Fibroblast of upper back skin (primary cell): Measurements from ENCODE around the gene NPTXR.
A peak's percentile ranks its signal among the peaks of the same experiment; 100 is the strongest.
"Not testable (repeated sequence)": the region's sequence is repeated elsewhere in the genome, so short reads cannot be mapped to it uniquely, and the experiment has no call there.

Experiments used
- DNase-seq: peaks from one replicate; pipeline ENCODE4 v3.0.0-alpha.2; 2013

Gene NPTXR

DNA sequence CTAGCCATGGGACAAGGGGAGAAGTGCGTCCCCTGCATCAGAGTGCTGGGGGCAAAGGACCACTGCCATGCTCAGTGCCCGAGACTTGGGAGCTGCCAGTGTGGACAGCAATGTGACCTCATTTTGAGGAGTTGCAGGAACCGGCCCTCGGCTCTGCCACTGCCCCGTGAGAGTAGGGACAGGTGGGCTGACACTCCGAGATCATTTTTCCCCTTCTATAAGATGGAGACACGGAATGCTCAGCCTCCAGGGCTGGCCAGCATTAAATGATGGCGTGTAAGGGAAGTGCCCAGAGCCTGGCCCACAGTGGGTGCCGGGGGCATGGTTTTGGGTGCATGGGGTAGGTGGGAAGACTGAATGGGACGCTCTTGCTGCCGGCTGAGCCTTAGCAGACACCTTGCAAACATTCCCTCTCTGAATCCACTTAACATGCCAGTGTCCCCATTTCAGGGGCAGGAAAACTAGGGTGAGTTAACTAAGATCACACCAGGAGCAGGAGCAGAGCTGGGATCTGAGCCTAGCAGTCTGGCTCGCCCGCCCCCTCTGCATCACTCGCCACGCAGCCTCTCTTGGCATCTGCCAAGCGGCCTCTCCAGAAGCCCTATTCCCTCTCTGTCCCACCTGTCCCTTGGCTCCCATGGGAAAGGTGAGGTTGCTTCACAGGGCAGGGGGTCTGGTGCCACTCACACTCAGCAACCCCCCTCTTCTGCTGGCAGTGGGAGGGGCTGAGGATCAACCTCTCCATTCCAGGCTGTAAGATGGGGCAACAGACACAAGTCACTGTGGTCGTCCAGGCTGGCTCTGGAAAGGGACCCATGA, 13.6 kb downstream of the NPTXR start:
- DNase-seq: no peak

DNA sequence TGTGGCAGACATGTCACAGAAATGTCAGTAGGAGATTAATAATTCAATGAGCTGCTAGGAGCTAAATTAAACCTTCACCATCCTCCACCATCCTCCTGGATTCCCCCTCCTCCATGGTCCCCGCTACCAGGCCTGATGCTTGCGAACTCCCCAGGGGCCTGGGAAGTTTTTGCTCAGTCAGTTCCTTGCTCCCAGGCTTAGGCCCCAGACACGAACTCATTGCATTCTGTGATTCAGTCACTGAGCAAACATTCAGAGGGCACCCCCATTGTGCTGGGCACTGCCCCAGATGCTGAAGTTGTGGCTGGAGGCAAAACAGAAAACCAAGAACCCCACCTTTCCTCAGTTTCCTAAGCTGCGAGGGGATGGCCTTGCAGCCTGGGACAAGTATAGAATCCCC, 14.3 kb downstream of the NPTXR start:
- no peak for DNase-seq

DNA sequence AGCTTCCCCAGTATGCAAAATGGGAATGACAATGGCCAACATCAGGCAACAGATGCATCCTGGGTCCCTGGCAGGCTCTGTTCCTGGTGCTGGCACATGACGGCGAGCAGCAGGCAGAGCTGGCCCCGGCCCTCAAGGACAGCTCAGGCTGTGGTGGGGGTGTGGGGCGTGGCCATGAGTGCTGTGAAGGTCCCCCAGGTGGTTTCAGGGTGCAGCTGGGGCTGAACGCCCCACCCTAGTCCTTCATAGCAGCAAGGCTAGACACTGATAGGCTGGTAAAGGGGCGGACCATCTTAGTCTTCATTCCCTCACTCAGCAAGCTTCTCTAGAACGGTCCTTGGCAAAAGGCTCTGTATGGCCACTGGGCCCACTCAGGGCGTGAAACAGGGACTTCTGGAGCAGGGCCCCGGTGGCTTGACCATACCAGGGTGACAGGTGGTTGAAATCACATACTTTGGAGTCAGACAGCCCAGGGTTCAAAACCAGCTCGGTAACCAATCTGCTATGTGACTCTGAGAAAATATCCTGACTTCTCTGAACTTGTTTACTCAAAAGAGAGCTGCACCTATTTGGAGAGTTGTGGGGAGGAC, 15.1 kb downstream of the NPTXR start:
- no peak for DNase-seq

DNA sequence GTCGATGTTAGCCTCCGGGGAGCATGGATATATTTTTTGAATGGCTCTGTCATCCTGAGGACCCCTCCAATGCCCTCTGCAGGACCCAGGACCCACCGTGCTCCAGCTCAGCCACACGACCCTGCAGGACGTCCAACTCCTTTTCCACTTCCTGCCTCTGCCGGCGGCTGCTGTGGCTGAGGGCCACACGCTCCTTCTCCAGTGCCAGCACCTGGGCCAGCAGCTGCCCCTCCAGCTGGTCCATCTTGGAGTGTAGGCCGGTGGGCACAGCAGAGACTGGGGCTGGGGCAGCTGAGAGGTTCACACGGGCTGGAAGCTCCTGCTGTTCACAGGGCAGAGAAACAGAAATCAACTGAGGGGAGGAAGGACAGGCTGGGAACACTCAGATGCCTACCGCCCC, 15.6 kb downstream of the NPTXR start:
- DNase-seq: no peak

DNA sequence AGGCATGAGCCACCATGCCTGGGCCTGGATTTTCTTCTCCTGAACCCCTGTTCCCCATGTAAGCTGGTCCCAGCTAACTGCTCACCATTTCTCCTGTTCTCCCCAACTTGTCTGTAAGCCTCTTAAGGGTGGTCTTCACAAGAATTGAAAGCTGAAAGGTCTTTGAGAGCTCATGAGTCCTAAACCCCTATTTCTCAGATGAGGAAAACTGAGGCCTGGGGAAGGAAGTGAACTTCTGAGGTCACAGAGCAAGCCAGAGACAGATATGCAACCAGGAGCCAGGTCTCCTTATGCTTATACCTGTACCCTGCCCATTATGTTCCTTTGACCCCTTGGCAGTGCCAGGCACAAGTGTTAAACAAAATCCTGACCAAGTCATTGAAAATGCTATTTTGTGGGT, 16.3 kb downstream of the NPTXR start:
- no peak for DNase-seq

DNA sequence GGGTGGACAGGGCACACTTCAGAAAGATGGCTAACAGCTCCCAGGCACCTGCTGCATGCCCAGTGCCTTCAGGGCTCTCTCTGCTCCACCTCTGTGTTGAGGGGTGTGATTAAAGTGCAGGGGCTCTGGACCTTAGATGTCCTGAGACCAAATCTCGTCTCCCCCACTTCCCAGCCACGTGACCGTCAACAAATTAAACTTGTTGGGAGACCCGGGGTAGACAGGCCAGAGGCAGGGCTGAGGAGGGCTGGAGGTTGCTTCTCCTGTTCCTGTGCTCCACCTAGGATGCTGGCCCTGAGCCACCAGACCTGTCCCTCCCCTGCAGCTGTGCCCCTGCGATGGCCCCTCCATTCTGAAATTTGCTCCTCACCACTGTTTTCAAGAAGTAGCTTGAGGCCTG, 17.0 kb downstream of the NPTXR start:
- DNase-seq: no peak

DNA sequence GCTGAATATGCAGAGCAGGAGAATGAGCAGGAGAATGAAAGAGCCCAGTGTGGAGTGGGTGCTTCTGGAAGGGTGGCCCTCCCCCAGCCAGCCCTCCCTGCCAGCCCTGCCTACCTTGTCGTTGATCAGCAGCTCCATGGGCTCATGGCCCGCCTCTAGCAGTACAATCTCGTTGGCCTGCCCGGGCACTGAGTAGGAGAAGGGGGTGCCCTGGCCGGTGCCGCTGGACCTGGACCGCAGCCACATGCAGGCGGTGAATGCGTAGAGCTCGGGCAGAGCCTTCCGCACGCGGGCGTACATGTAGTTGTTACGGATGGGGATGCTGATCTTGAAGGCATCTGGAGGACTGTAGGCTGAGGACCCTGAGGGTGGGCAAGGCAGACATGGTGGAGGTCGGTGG, 17.4 kb downstream of the NPTXR start:
- no peak for DNase-seq

DNA sequence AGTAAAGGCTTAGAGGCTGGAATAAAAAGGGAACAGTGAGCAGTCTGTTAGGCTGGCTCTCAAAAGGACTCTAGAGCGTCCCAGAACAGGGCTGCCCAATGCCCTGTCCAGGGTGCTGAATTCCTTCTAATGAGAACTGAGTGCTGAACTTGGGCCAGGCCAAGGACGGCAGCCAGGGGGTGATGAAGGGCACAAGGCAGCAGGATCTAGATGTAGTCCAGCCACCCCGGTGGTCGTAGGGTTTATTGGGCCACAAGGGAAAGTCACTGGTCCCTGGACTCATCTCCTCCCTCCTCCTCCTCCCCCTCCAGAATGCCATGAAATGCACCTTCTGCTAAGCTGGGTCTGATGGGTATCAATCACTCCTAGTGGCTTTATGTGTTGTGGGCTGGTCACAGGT, 19.2 kb downstream of the NPTXR start:
- DNase-seq: peak; percentile 73

DNA sequence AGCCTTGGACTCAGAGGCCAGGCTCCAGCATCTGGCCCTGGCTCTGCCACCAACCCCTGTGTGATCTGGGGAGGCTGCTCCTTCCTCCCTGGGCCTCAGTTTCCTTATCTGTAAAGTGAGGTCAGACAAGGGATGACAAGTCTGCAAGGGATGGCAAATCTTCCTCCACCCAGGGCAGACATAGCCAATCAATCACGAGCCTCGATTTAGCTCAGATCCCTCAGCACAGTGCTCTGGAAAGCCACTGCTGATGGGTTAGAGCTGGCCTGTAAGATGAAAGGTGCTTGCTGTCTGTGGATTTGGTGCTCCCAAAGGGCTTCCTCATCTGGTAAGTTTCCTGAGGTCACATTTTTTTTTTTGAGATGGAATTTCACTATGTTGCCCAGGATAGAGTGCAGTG, 20.2 kb downstream of the NPTXR start:
- no peak for DNase-seq

DNA sequence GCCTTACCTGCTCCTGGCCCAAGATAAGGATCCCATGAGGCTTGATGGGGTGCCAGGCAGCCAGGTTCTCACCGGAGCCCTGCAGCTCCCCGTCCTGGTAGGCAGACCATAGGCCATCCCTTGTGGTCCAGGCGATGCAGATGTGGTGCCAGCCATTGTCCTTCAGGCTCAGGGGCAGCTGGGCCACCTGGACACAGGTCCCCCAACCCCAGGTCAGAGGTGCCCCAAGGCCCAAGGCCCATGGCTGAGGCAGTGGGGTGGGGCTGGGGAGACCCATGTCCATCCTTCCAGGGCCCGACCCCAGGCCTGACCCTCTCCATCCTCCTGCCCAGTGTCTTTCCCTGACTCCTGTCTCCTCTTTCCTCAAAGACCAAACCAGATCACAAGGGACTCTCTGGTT, 20.8 kb downstream of the NPTXR start:
- no peak for DNase-seq

DNA sequence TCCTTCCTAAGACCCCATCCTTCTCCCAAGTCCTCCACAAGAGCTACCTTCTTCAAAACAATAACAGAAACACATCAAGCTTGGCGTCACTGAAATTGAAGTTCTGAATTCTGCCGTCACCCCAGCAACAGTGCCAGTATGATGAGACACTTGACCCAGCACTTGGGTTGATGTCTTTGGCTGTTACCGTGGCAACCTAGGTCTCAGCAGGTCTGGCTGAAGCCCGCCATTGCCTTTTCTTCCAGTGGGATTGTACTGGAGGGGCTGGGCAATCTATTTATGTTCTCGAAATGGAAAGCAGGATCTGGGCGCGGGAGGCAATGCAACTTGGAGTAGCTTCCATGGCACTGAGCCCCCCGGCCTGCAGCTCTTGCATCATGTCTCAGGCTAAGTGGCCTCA, 23.8 kb downstream of the NPTXR start:
- no peak for DNase-seq

DNA sequence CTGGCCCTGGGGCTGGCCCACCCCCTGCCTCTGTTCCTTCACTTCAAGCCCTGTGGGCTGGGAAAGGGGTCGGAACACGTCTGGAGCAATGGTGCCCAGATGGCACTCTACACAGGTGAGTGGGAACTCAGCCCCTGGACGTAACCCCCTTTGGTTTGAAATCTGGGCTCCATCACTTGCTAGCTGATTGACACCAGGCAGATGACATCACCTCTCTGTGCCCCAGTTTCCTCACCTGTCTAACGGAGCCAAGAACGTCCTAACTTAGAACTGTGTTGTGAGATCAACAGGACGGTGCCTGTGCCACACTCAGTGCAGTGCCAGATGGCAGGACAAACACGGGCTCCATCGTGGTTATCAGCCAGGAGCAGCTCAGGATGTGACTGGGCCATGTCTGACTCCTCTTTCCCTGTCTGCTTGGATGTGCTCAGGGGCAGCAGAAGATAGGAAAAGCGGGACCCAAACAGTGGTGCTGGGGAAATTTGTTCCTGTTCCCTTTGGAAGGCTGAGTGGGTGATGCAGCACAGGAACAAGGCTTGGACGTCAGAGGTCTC, 24.4 kb downstream of the NPTXR start:
- no peak for DNase-seq

DNA sequence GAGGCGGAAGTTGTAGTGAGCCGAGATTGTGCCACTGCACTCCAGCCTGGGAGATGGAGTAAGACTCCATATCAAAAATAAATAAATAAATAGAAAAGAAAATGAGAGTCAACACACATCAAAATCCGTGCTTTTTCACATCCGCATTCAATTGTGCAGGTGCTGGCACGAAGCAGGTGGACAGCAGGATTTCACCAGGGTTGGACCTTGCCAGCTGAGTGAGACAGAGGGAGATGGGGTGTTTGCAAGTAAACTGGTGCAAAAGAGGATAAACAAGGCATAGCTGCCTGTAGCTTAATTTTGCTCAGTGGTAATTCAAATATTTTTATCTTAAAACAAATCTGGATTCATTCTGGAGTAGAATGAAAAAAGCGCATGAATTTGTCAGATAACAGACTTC, 26.6 kb downstream of the NPTXR start:
- DNase-seq: no peak

DNA sequence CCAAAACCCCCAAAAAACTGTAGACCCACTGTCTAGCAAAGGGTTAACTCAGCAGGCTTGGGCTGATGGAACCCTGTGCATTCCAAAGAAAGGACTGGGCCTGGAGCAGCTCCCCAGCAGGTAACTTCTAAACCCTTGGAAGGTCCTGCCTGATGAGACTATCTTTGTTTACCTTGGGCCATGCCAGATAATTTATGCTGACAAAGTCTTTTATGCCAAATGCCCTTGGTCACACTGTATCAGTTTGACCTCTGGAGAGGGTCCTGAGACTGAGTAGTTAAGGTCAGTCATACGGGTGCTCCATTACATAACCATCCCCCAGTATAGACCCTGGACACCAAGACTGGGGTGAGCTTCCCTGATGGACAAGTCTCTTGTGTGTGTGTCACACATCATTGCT, 28.0 kb downstream of the NPTXR start:
- DNase-seq: no peak

DNA sequence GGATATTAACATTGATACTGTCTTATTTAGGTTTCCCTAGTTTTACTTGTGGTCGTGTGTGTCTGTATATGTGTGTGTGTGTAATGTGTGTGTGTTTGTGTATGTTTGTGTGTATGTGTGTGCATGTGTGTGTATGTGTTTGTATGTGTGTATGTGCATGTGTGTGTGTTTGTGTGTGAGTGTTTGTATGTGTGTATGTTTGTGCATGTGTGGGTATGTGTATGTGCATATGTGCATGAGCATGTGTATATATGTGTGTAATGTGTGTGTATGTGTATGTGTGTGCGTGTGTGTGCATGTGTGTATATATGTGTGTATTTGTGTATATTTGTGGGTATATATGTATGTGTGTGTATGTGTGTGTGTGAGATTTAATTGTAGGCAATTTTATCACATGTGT, 32.6 kb downstream of the NPTXR start:
- no peak for DNase-seq

DNA sequence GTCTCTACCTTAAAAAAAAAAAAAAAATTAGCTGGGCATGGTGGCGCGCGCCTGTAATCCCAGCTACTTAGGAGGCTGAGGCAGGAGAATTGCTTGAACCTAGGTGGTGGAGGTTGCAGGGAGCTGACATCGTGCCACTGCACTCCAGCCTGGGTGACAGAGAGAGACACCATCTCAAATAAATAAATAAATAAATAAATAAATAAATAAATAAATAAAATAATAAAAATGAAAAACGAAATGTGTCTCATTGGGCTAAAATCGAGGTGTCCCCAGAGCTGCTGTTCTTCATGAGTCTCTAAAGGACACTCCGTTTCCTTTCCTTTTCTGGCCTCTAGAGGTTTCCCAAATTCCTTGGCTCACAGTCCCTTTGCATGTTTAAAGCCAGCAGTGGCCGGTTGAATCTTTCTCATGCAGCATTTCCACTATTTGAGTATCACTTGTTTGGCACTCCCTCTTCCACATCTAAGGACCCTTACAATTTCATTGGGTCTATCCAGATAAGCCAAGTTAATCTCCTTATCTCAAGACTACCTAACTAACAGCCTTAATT, 38.7 kb downstream of the NPTXR start:
- not testable (repeated sequence) for DNase-seq

DNA sequence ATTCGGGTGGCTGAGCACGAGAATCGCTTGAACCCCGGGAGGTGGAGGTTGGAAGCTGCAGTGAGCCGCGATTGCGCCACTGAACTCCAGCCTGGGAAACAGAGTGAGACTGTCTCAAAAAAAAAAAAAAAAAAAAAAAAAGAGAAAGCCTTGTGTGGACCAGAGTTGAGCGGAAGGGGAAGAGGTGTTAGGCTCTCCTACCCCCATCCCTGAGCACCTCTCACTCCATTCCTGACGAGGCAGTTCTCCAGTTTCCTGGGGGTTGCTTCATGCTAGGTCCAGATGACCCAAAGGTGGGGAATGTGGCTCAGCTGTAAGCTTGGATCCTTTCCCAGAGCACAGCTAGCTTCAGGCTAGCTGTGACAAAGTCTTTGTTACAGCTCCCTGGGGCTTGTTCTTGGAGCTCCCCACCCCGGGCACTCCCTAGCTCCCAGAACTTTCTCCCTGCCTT, 41.1 kb downstream of the NPTXR start:
- peak; percentile 97 for DNase-seq

DNA sequence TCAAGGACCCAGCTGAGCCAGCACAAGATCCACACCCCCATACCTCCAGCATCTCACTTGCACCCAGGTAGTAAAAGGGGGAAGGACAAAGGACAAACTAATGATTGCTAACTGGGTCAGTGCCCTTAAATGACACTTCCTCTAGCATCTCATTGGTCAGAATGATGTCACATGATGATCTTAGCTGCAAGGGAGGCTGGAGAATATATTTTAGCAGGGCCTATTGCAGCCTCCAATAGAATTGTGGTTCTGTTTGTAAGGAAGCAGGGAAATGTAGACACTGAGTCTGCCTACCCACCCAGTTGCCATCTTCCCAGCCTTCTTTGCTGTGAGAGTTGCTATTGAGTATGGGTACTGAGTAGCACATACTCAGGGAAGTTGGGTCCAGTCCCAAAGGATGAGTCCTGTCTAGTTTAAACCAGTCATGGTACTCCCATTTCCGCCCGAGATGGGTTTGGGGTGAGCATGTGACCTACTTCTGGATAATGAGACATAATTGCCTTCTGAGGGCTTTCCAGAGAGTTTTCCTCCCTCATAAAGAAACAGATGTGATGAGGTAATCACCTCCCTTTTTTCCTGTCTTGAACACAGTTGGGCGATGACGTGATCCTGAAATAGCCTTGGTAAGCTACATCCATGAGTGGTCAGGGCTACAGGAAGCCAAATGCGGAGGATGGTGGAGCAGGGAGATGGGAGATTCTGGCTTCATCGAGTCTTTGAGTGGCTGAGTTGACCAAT, 44.4 kb downstream of the NPTXR start:
- peak; percentile 38 for DNase-seq

DNA sequence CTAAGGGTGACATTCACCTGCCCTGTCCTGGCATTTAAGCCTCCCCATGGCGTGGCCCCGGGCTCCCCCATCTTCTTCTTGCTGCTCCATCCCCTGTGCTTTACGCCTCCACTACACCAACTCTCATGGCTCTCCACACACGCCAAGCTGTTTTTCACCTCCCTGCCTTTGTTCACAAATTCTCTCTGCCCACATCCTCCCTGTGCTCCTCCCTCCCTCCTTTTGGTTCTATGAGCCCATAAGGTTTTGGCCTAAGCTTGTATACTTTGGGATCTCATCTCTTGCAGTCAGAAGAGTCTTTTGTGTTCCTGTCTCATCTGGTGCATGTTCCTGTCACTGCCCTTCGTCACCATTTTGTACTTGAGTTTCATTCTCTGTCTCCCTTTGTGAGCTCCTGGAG, 45.3 kb downstream of the NPTXR start:
- DNase-seq: no peak

DNA sequence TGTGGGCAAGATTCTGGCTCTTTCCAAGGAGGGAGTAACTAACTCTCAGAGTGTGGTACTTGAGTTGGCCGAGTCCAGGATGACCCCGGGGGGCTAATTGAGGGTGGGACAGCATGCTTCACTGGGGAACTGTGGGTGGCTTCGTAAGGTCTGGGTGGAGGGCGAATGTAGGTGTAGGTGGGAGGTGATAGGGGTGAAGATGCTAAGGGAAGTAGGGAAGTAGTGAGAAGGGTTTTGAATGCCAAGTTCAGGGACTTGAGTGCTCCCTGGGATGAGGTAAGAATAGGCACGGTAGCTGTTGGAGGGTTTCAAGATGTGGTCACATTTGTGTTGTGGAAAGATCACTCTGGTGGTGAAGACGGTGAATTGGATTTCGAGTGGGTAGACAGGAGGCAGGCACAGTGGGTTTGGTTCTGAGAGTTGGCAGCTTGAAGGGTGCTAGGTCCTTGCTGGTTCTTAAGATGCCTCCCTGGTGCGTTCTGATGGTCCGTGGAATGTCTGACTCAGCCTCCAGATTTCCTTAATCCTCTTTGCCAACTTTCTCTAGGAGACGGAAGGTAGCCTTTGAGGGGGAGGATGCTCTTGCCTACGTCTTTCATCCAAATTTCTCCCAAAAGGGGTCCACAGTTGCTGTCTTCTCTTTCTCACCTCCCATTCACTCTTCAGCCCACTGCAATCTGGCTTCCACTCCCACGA, 47.4 kb downstream of the NPTXR start:
- no peak for DNase-seq

DNA sequence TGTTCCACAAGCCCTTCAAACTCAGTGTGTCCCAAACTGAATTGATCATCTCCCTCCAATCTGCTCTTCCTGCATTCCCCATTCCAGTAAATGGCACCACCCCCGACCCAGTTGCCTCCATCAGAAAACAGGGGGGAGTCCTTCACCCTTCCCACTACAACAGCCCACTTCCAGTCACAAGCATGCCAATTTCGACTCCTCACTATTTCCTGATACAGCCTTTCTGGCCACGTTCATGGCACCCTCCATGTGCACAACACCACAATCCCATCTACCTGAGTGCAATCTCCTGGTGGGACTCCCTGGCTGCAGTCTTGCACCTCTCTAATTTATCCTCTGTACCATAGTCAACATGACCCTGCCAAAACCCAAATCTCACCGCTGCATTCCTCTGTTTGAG, 48.3 kb downstream of the NPTXR start:
- no peak for DNase-seq

DNA sequence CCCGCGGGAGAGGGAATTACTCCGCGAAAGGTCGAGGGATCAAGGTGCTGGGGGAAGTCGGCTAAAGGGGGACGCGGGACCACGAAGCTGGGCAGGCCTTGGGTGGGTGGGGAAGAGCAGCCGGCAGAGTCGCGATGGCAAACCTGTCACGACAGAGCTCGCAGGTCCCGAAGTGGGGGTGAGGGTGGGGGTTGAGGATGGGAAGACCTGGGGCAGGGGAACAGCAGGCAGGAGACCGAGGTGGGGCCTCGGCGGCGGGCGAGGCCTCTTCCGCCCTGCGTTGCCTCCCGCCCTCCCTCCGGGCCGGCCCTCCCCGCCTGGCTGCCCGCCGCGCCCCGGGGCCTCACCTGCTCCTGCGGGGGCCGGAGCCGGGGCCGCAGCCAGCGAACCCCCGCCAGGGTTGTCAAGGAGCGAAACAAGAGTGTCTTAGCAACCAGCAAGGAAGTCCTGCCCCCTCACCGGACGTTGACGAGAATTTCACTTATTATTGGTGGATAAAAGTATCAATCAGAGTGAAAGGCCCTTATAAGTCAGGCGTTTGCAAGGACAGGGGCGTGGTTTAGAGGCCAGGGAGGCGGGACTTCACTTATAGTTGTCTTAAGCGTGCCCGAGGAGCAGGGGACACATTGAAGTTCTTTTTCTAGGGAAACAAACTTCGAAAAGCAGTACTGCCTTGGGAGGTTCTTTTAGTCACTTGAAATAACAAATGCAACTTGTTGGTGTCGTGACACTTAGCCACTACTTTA, 49.9 kb downstream of the NPTXR start, which contains the start of gene DNAL4:
Gene DNAL4, minus strand, starts transcription at position 423 of the 746 bp plus-strand sequence. CDS start 11,412 bp downstream, outside the sequence.
- peak; percentile 99 for DNase-seq
